ENCODE results near the gene ST6GALNAC5.

ST6GALNAC5 gene

GRCh38 chr1:76843821-76844464 is 23.3 kb upstream of the ST6GALNAC5 start:
- Histone ChIP-seq H3K27ac (ENCODE audit: low read depth, low read length) (no peak overlapping the region), H3F3A (ENCODE audit: insufficient read depth) (no peaks in the 10 kb centered on the region), H3K27me3 (ENCODE audit: low read length) (no peaks in the 10 kb centered on the region), H3K36me3 (ENCODE audit: low read length) (no peaks in the 10 kb centered on the region), H4K20me1 (ENCODE audit: low read depth, low read length) (no peaks in the 10 kb centered on the region), H2AFZ (ENCODE audit: low read depth, low read length, severe bottlenecking) (no peak overlapping the region), H3K79me2 (ENCODE audit: insufficient read depth, low read length) (no peaks in the 10 kb centered on the region), H3K9me2 (replicated peaks; ENCODE audit: insufficient read depth, low read length) (no peaks in the 10 kb centered on the region), H3K9me3 (ENCODE audit: insufficient read depth, low read length) (no peaks in the 10 kb centered on the region), H3K4me2 (ENCODE audit: low read depth, low read length, poor library complexity, severe bottlenecking) (no peak overlapping the region), H3K4me3 (ENCODE audit: insufficient read depth, low read length, poor library complexity, severe bottlenecking) (no peak overlapping the region), H3K9ac (ENCODE audit: low read length) (no peak overlapping the region)
- TF ChIP-seq EZH2phosphoT487 (conservative IDR thresholded peaks at IDR 0.05; ENCODE audit: low read length) (no peak), CTCF (IDR thresholded peaks at IDR 0.05; ENCODE audit: insufficient read depth, low read length, poor library complexity, severe bottlenecking) (no peak)

GRCh38 chr1:76854255-76854654 is 13.0 kb upstream of the ST6GALNAC5 start:
- Histone ChIP-seq H3F3A (ENCODE audit: insufficient read depth) (no peaks in the 10 kb centered on the region), H3K4me3 (ENCODE audit: insufficient read depth, low read length, poor library complexity, severe bottlenecking) (no peak overlapping the region), H2AFZ (ENCODE audit: low read depth, low read length, severe bottlenecking) (no peak overlapping the region), H3K27ac (ENCODE audit: low read depth, low read length) (no peak overlapping the region), H3K9ac (ENCODE audit: low read length) (no peak overlapping the region), H3K9me2 (replicated peaks; ENCODE audit: insufficient read depth, low read length) (no peaks in the 10 kb centered on the region), H4K20me1 (ENCODE audit: low read depth, low read length) (no peaks in the 10 kb centered on the region), H3K36me3 (ENCODE audit: low read length) (no peaks in the 10 kb centered on the region), H3K27me3 (ENCODE audit: low read length) (no peaks in the 10 kb centered on the region), H3K4me2 (ENCODE audit: low read depth, low read length, poor library complexity, severe bottlenecking) (no peak overlapping the region), H3K9me3 (ENCODE audit: insufficient read depth, low read length) (no peaks in the 10 kb centered on the region), H3K79me2 (ENCODE audit: insufficient read depth, low read length) (no peaks in the 10 kb centered on the region)
- no peak for TF ChIP-seq EZH2phosphoT487 (conservative IDR thresholded peaks at IDR 0.05; ENCODE audit: low read length)

GRCh38 chr1:76856104-76856503 is 11.2 kb upstream of the ST6GALNAC5 start:
- Histone ChIP-seq H3K27me3 (ENCODE audit: low read length) (no peaks in the 10 kb centered on the region), H3K36me3 (ENCODE audit: low read length) (no peaks in the 10 kb centered on the region), H4K20me1 (ENCODE audit: low read depth, low read length) (no peaks in the 10 kb centered on the region), H2AFZ (ENCODE audit: low read depth, low read length, severe bottlenecking) (no peak overlapping the region), H3K9me2 (replicated peaks; ENCODE audit: insufficient read depth, low read length) (no peaks in the 10 kb centered on the region), H3K9me3 (ENCODE audit: insufficient read depth, low read length) (no peaks in the 10 kb centered on the region), H3K4me2 (ENCODE audit: low read depth, low read length, poor library complexity, severe bottlenecking) (no peak overlapping the region), H3K9ac (ENCODE audit: low read length) (no peak overlapping the region), H3K4me3 (ENCODE audit: insufficient read depth, low read length, poor library complexity, severe bottlenecking) (no peak overlapping the region), H3K27ac (ENCODE audit: low read depth, low read length) (no peak overlapping the region), H3F3A (ENCODE audit: insufficient read depth) (no peaks in the 10 kb centered on the region), H3K79me2 (ENCODE audit: insufficient read depth, low read length) (no peaks in the 10 kb centered on the region)
- TF ChIP-seq EZH2phosphoT487 (conservative IDR thresholded peaks at IDR 0.05; ENCODE audit: low read length) (no peak), CTCF (IDR thresholded peaks at IDR 0.05; ENCODE audit: insufficient read depth, low read length, poor library complexity, severe bottlenecking) (no peak)

GRCh38 chr1:76857138-76857537 is 10.1 kb upstream of the ST6GALNAC5 start:
- Histone ChIP-seq H3K36me3 (ENCODE audit: low read length) (no peaks in the 10 kb centered on the region), H3K4me2 (ENCODE audit: low read depth, low read length, poor library complexity, severe bottlenecking) (no peak overlapping the region), H3K9ac (ENCODE audit: low read length) (no peak overlapping the region), H3F3A (ENCODE audit: insufficient read depth) (no peaks in the 10 kb centered on the region), H2AFZ (ENCODE audit: low read depth, low read length, severe bottlenecking) (no peak overlapping the region), H3K9me2 (replicated peaks; ENCODE audit: insufficient read depth, low read length) (no peaks in the 10 kb centered on the region), H3K27ac (ENCODE audit: low read depth, low read length) (no peak overlapping the region), H3K79me2 (ENCODE audit: insufficient read depth, low read length) (no peaks in the 10 kb centered on the region), H4K20me1 (ENCODE audit: low read depth, low read length) (no peaks in the 10 kb centered on the region), H3K27me3 (ENCODE audit: low read length) (no peaks in the 10 kb centered on the region), H3K9me3 (ENCODE audit: insufficient read depth, low read length) (no peaks in the 10 kb centered on the region), H3K4me3 (ENCODE audit: insufficient read depth, low read length, poor library complexity, severe bottlenecking) (no peak overlapping the region)
- no peak for TF ChIP-seq EZH2phosphoT487 (conservative IDR thresholded peaks at IDR 0.05; ENCODE audit: low read length)
- TF ChIP-seq CTCF (IDR thresholded peaks at IDR 0.05; ENCODE audit: insufficient read depth, low read length, poor library complexity, severe bottlenecking), result no peak

All from SU-DHL-6 (cell line).